GM06990 (cell line): ENCODE results near the gene DISC1.

Source experiments
- DNase-seq: peaks from one replicate; pipeline ENCODE4 v3.0.0-alpha.2; 2011; ENCODE audit not compliant: insufficient read length; ENCODE audit errors: extremely low read depth
- H3K27me3 ChIP-seq: replicated peaks from 2 replicates; pipeline ENCODE4 v1.6.0; 2011; ENCODE audit warnings: low read length; ENCODE audit not compliant: control insufficient read depth, insufficient read depth
- H3K36me3 ChIP-seq: 2 replicates; pipeline ENCODE4 v1.5.1; 2011; ENCODE audit warnings: low read length; ENCODE audit not compliant: control insufficient read depth, insufficient read depth
- H3K4me3 ChIP-seq: replicated peaks from 2 replicates; pipeline ENCODE4 v1.5.1; 2011; ENCODE audit warnings: low read depth, mild to moderate bottlenecking, control low read depth, low read length
- TF ChIP-seq, protein P1 (sequence below): IDR thresholded peaks from 2 replicates; pipeline ENCODE4 v1.5.1; 2011; ENCODE audit warnings: low read length, control low read depth, mild to moderate bottlenecking, inconsistent platforms; ENCODE audit not compliant: insufficient read depth, poor library complexity, severe bottlenecking

The DISC1 gene

DNA sequence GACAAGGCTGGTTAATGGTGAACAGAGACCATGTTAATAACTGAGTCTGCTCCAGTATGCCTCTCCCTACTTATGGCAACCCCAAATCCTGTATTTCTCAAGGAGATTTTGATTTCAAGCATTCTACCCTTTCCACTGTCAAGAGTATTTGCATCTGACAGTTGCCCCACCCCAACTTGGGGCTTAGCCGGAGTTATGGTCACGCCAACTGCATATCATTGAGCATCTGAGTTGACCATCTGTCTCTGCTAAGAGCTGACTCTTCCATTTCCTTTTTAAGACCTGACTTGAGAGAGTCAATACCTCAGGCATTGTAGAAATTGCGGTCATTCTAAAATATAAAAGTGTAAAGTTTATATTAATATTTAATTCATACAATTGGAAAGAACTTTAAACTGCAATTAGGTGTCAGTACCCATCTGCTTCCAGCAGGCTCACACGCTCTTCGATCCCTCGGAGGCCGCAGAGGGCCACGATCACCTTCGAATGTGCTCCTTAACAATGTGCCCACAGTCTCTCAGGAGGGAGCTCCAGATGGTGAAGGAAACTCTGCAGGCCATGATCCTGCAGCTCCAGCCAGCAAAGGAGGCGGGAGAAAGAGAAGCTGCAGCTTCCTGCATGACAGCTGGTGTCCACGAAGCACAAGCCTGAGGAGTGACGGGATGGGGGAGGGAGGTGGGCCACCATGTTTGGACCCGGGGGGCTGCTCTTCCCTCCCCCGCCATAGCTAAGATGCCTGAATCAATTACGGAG, 409.8 kb downstream of the DISC1 start:
- TF ChIP-seq, protein P1, sequence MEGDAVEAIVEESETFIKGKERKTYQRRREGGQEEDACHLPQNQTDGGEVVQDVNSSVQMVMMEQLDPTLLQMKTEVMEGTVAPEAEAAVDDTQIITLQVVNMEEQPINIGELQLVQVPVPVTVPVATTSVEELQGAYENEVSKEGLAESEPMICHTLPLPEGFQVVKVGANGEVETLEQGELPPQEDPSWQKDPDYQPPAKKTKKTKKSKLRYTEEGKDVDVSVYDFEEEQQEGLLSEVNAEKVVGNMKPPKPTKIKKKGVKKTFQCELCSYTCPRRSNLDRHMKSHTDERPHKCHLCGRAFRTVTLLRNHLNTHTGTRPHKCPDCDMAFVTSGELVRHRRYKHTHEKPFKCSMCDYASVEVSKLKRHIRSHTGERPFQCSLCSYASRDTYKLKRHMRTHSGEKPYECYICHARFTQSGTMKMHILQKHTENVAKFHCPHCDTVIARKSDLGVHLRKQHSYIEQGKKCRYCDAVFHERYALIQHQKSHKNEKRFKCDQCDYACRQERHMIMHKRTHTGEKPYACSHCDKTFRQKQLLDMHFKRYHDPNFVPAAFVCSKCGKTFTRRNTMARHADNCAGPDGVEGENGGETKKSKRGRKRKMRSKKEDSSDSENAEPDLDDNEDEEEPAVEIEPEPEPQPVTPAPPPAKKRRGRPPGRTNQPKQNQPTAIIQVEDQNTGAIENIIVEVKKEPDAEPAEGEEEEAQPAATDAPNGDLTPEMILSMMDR = no peak
- no peaks in the 10 kb centered on the region for H3K27me3 ChIP-seq
- no peak for DNase-seq
- no peaks in the 10 kb centered on the region for H3K36me3 ChIP-seq
- H3K4me3 ChIP-seq = no peak overlapping the region

DNA sequence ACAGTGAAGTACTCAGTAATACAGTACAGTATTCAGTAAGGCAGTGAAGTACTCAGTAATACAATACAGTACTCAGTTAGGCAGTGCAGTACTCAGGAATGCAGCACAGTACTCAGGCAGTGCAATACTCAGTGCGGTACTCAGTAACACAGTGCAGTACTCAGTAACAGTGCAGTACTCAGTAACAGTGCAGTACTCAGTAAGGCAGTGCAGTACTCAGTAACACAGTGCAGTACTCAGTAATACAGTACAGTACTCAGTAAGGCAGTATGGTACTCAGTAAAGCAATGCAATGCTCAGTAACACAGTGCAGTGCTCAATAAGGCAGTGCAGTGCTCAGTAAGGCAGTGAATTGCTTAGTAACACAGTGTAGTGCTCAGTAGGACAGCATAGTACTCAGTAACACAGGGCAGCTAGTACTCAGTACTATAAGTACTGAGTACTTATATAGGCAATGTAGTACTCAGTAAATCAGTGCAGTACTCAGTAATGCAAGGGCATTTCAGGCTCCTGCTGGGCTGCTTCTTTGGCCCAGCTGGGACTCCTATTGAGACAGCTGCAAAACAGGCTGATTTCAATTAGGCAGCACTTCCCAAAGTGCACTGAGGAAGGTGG, 411.3 kb downstream of the DISC1 start:
- Histone ChIP-seq H3K4me3 (no peak overlapping the region), H3K27me3 (no peaks in the 10 kb centered on the region), H3K36me3 (no peaks in the 10 kb centered on the region)
- no peak for DNase-seq
- TF ChIP-seq, protein P1 = no peak

DNA sequence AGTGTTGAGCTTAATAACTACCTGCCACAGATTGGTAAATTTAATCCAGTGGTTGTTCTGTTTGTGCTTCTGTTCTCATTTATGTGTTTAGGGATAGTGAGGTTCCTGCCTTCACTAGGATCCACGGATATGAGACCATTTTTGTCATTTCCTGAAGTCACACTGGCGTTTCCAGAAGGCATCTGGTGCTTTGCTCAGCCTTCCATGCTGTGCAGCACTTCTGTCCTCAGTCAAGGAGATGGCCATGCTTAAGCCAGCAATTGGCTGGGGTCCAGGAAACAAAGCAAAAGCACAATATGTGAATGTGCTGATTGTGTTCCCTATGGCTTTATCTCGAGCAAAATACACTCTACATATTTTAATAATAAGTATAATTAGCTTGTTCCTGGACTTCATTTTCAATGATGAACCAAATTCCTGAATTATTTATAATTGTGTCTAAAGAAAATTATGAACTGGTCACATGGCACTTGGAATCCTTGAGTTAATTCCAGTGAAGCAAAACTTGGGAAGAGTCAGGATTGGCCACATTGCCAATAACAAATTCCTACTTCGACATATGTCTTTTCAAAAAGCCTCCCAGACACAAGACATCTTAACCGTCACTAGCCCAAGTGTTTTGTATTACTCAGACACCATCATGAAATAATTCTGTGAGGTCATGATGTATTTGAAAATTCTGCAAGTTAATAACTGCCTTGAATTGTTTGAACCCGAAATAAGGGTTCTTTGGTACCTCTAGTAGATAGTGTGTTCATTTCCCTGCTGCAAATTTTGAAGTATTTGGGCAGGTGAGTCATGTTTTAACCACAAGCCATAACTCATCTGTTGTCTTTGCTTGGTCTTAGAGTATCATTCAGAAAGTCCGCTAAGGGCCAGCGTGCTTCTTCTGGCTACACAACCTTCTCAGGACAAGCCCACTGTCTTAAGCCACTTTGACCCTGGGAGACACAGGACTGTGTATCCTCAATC, 412.4 kb downstream of the DISC1 start:
- Histone ChIP-seq H3K27me3 (no peaks in the 10 kb centered on the region), H3K36me3 (no peaks in the 10 kb centered on the region), H3K4me3 (no peak overlapping the region)
- TF ChIP-seq, protein P1 = no peak
- no peak for DNase-seq

DNA sequence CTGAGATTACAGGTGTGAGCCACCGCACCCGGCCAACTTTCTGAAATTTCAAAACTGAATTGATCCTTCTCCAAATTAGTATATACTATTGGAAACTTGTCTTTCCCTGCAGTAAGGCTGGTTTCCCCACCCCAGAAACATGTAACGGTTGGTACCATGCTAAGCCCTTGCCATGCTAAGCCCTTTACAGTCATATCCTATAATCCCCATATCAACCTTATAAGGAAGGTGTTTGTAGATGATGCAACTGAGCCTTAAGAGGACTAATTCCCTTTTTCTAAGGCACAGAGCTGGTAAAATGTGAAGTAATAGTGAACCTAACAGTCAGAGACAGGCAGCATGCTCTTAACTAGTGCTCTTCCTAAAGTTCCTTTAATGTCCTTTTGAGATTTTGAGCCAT, 413.7 kb downstream of the DISC1 start:
- Histone ChIP-seq H3K4me3 (no peak overlapping the region), H3K27me3 (no peaks in the 10 kb centered on the region), H3K36me3 (no peaks in the 10 kb centered on the region)
- TF ChIP-seq, protein P1 = no peak
- DNase-seq = no peak

DNA sequence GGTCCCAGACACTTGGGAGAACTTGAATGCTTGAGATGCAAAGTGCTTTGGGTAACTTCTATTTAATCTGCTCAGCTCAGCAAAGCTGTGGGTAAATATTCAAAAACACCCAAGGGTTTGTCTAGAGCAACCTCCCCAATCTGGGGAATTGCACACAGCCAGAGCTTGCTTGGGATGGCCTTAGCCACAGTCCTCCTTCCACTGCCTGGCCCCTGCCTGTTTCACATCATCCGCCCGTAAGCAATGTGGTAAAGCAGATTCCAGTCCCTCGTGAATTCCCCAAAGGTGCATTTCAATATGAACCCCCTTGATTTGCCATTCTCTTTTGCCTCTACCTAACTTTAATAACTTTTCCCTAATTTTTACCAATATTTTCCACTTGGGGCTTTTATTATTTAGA, 418.1 kb downstream of the DISC1 start:
- Histone ChIP-seq H3K27me3 (no peaks in the 10 kb centered on the region), H3K36me3 (no peaks in the 10 kb centered on the region), H3K4me3 (no peak overlapping the region)
- no peak for DNase-seq
- TF ChIP-seq, protein P1 = no peak
